Measurements from ENCODE around the gene AIFM3.

GRCh38 chr22:21014726-21015465 is 47.8 kb downstream of the AIFM3 start, which contains the start of gene P2RX6:
- no peak for TF ChIP-seq CTCF (IDR thresholded peaks at IDR 0.05 in 8 of 11, conservative IDR thresholded peaks at IDR 0.05 in 3 of 11)
- TF ChIP-seq POLR2A (IDR thresholded peaks at IDR 0.05), result no peak
- TF ChIP-seq POLR2AphosphoS5 (IDR thresholded peaks at IDR 0.05), result peak; percentile 62 to 74 (median 68)

Measured in spleen (tissue), 7 donors.